C4-2B (cell line): Measurements from ENCODE around the gene PPP2R2C.

ENCODE experiments used
- ZFX ChIP-seq: fragments of 450-650 bp; IDR thresholded peaks from 2 replicates; pipeline ENCODE4 v1.6.1; 2017
- TF ChIP-seq, protein P1 (sequence below): fragments of 450-650 bp; conservative IDR thresholded peaks from 2 replicates; pipeline ENCODE4 v1.5.1; 2017; ENCODE audit warnings: mild to moderate bottlenecking

- TF ChIP-seq, protein P1, sequence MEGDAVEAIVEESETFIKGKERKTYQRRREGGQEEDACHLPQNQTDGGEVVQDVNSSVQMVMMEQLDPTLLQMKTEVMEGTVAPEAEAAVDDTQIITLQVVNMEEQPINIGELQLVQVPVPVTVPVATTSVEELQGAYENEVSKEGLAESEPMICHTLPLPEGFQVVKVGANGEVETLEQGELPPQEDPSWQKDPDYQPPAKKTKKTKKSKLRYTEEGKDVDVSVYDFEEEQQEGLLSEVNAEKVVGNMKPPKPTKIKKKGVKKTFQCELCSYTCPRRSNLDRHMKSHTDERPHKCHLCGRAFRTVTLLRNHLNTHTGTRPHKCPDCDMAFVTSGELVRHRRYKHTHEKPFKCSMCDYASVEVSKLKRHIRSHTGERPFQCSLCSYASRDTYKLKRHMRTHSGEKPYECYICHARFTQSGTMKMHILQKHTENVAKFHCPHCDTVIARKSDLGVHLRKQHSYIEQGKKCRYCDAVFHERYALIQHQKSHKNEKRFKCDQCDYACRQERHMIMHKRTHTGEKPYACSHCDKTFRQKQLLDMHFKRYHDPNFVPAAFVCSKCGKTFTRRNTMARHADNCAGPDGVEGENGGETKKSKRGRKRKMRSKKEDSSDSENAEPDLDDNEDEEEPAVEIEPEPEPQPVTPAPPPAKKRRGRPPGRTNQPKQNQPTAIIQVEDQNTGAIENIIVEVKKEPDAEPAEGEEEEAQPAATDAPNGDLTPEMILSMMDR, result no peak
- TF ChIP-seq ZFX, result no peak
Measured at GRCh38 chr4:6337331-6337935, 135.0 kb downstream of the PPP2R2C start.
